ENCODE results near the gene UPK1B. TPM values are rescaled to one million over a fixed set of nuclear protein-coding genes. Genes with fewer than 3 reads are reported as not detected.
A peak's percentile ranks its signal among the peaks of the same experiment; 100 is the strongest.

Gene UPK1B
- total RNA-seq, 1 experiment from 2014 or later, result 0.42 TPM

DNA sequence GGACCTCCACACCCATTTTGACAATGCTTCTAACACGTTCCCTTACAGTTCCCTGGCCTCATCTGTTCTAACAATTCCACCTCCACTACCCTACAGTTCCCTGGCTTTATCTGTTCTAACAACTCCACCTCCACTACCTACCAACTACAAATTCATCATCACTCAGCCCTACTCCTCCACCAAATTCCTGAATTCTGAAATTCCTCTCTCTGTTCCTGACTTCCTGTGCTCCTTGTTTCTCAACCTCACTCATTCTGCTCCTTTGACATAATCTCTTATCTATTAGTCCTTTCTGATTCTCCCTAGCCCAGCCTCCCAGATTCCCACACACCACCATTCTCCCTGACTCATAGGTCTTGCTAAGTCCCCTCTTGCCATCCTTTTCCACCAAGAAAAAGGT is 22.5 kb downstream of the UPK1B start:
- ChIA-PET POLR2A (no interaction called here), CTCF (no interaction called here)
- Mint-ChIP-seq H3K36me3 (no peaks in the 10 kb centered on the region), H3K9me3 (no peaks in the 10 kb centered on the region), H3K4me3 (no peak overlapping the region), H3K4me1 (peaks cover 4% of the 10 kb centered on the region), H3K27me3 (ENCODE audit: low read depth) (no peaks in the 10 kb centered on the region), H3K27ac (no peak overlapping the region)
- ATAC-seq, result no peak
- DNase-seq (ENCODE audit: low spot score), result no peak
- TF ChIP-seq, protein P1, sequence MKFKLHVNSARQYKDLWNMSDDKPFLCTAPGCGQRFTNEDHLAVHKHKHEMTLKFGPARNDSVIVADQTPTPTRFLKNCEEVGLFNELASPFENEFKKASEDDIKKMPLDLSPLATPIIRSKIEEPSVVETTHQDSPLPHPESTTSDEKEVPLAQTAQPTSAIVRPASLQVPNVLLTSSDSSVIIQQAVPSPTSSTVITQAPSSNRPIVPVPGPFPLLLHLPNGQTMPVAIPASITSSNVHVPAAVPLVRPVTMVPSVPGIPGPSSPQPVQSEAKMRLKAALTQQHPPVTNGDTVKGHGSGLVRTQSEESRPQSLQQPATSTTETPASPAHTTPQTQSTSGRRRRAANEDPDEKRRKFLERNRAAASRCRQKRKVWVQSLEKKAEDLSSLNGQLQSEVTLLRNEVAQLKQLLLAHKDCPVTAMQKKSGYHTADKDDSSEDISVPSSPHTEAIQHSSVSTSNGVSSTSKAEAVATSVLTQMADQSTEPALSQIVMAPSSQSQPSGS (CRISPR knock-in tag; IDR thresholded peaks at IDR 0.05; ENCODE audit: borderline replicate concordance, low read depth), result no peak
- TF ChIP-seq NR1H2 (CRISPR knock-in tag; IDR thresholded peaks at IDR 0.05) (no peak), IRF2 (CRISPR knock-in tag; IDR thresholded peaks at IDR 0.05; ENCODE audit: borderline replicate concordance, low read depth) (no peak)

DNA sequence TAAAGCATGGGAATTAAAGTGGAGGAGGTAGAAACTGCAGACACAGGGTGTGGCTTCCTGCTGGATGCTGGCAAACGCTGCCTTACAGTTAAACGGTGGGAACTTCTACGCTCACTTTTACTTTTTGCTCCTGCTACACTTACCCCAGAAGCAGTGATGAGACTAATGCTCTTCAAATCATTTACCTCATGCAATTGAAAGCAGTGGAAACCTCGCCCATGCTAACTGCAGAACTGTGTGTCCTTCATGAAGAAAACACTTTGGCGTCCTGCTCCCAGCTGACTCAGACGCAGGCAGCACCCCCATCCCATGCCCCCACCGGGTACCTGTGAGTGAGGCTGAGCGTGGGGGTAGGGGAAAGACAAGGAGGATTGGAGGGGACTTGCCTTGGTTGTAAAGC is 31.8 kb downstream of the UPK1B start:
- peak overlapping the region; percentile 46; the same call in 1 of the 2 replicates for H3K27ac Mint-ChIP-seq
- H3K27me3 Mint-ChIP-seq (ENCODE audit: low read depth), result no peaks in the 10 kb centered on the region
- DNase-seq (ENCODE audit: low spot score) (no peak), ATAC-seq (no peak)
- H3K9me3 Mint-ChIP-seq, result peaks cover 10% of the 10 kb centered on the region
- H3K36me3 Mint-ChIP-seq, result peaks cover 5% of the 10 kb centered on the region; the same call in 1 of the 2 replicates
- ChIA-PET POLR2A (no interaction called here), CTCF (interaction anchor here (1.4 kb wide), 1 partner anchor 183 kb away, joined by 4 read pairs; no protein-coding TSS in a partner anchor)
- no peak overlapping the region for H3K4me3 Mint-ChIP-seq
- TF ChIP-seq, protein P2, sequence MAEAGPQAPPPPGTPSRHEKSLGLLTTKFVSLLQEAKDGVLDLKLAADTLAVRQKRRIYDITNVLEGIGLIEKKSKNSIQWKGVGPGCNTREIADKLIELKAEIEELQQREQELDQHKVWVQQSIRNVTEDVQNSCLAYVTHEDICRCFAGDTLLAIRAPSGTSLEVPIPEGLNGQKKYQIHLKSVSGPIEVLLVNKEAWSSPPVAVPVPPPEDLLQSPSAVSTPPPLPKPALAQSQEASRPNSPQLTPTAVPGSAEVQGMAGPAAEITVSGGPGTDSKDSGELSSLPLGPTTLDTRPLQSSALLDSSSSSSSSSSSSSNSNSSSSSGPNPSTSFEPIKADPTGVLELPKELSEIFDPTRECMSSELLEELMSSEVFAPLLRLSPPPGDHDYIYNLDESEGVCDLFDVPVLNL (CRISPR knock-in tag; IDR thresholded peaks at IDR 0.05; ENCODE audit: borderline replicate concordance, low read depth), result no peak
- TF ChIP-seq, protein P3, sequence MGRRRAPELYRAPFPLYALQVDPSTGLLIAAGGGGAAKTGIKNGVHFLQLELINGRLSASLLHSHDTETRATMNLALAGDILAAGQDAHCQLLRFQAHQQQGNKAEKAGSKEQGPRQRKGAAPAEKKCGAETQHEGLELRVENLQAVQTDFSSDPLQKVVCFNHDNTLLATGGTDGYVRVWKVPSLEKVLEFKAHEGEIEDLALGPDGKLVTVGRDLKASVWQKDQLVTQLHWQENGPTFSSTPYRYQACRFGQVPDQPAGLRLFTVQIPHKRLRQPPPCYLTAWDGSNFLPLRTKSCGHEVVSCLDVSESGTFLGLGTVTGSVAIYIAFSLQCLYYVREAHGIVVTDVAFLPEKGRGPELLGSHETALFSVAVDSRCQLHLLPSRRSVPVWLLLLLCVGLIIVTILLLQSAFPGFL (CRISPR knock-in tag; IDR thresholded peaks at IDR 0.05; ENCODE audit: borderline replicate concordance), result no peak
- TF ChIP-seq, protein P4, sequence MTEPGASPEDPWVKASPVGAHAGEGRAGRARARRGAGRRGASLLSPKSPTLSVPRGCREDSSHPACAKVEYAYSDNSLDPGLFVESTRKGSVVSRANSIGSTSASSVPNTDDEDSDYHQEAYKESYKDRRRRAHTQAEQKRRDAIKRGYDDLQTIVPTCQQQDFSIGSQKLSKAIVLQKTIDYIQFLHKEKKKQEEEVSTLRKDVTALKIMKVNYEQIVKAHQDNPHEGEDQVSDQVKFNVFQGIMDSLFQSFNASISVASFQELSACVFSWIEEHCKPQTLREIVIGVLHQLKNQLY (CRISPR knock-in tag; IDR thresholded peaks at IDR 0.05), result no peak
- no peak for TF ChIP-seq NR3C1 (CRISPR knock-in tag; conservative IDR thresholded peaks at IDR 0.05; ENCODE audit: low read depth)
- no peak for TF ChIP-seq NFATC4 (CRISPR knock-in tag; IDR thresholded peaks at IDR 0.05)
- no peak for TF ChIP-seq JUN (CRISPR knock-in tag; IDR thresholded peaks at IDR 0.05)
- TF ChIP-seq, protein P5, sequence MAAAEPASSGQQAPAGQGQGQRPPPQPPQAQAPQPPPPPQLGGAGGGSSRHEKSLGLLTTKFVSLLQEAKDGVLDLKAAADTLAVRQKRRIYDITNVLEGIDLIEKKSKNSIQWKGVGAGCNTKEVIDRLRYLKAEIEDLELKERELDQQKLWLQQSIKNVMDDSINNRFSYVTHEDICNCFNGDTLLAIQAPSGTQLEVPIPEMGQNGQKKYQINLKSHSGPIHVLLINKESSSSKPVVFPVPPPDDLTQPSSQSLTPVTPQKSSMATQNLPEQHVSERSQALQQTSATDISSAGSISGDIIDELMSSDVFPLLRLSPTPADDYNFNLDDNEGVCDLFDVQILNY (CRISPR knock-in tag; IDR thresholded peaks at IDR 0.05), result no peak
- TF ChIP-seq, protein P6, sequence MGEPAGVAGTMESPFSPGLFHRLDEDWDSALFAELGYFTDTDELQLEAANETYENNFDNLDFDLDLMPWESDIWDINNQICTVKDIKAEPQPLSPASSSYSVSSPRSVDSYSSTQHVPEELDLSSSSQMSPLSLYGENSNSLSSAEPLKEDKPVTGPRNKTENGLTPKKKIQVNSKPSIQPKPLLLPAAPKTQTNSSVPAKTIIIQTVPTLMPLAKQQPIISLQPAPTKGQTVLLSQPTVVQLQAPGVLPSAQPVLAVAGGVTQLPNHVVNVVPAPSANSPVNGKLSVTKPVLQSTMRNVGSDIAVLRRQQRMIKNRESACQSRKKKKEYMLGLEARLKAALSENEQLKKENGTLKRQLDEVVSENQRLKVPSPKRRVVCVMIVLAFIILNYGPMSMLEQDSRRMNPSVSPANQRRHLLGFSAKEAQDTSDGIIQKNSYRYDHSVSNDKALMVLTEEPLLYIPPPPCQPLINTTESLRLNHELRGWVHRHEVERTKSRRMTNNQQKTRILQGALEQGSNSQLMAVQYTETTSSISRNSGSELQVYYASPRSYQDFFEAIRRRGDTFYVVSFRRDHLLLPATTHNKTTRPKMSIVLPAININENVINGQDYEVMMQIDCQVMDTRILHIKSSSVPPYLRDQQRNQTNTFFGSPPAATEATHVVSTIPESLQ (CRISPR knock-in tag; IDR thresholded peaks at IDR 0.05), result no peak
- peaks cover 8% of the 10 kb centered on the region for H3K4me1 Mint-ChIP-seq

DNA sequence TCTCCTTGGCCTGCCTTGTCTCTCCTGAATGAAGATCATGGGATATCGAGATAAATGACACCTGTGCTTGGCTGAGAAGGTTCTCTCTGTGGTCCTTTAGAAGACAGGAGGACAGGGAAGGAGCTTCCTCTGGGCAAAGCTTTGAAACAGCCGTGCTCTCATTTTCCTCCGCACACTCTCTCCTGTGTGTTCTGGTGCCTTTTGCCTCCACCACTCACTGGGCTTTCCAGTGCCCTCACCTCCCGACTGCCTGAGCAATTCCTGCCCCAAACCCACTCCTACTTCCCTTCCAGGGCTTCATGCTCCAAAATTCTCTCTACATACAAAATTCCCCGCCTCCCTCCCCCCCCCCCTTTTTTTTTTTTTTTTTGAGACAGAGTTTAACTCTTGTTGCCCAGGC is 32.3 kb downstream of the UPK1B start:
- Mint-ChIP-seq H3K27ac (no peak overlapping the region; the same call in 1 of the 2 replicates), H3K27me3 (ENCODE audit: low read depth) (no peaks in the 10 kb centered on the region), H3K4me1 (peaks cover 12% of the 10 kb centered on the region), H3K36me3 (peaks cover 7% of the 10 kb centered on the region; the same call in 1 of the 2 replicates), H3K9me3 (peaks cover 10% of the 10 kb centered on the region), H3K4me3 (no peak overlapping the region)
- CTCF ChIA-PET, result interaction anchor here (1.4 kb wide), 1 partner anchor 183 kb away, joined by 4 read pairs; no protein-coding TSS in a partner anchor
- DNase-seq (ENCODE audit: low spot score) (no peak), ATAC-seq (no peak)
- POLR2A ChIA-PET, result no interaction called here
- TF ChIP-seq HMGA2 (CRISPR knock-in tag; IDR thresholded peaks at IDR 0.05), result no peak
- TF ChIP-seq, protein P5 (CRISPR knock-in tag; IDR thresholded peaks at IDR 0.05), result no peak
- no peak for TF ChIP-seq FOXP1 (CRISPR knock-in tag; IDR thresholded peaks at IDR 0.05; ENCODE audit: borderline replicate concordance)
- TF ChIP-seq, protein P7, sequence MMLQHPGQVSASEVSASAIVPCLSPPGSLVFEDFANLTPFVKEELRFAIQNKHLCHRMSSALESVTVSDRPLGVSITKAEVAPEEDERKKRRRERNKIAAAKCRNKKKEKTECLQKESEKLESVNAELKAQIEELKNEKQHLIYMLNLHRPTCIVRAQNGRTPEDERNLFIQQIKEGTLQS (CRISPR knock-in tag; conservative IDR thresholded peaks at IDR 0.05), result no peak
- TF ChIP-seq RORB (CRISPR knock-in tag; IDR thresholded peaks at IDR 0.05), result no peak
- no peak for TF ChIP-seq CBFB (CRISPR knock-in tag; IDR thresholded peaks at IDR 0.05; ENCODE audit: low read depth)
- TF ChIP-seq NFE2L1 (CRISPR knock-in tag; IDR thresholded peaks at IDR 0.05), result no peak
- TF ChIP-seq NFATC4 (CRISPR knock-in tag; IDR thresholded peaks at IDR 0.05), result no peak
- no peak for TF ChIP-seq NR3C1 (CRISPR knock-in tag; conservative IDR thresholded peaks at IDR 0.05; ENCODE audit: low read depth)
- no peak for TF ChIP-seq ZNF396 (CRISPR knock-in tag; IDR thresholded peaks at IDR 0.05; ENCODE audit: borderline replicate concordance)
- TF ChIP-seq SMAD4 (CRISPR knock-in tag; IDR thresholded peaks at IDR 0.05), result no peak
- TF ChIP-seq ZNF416 (CRISPR knock-in tag; IDR thresholded peaks at IDR 0.05), result no peak

All from WTC11 (cell line).